D341Med (cell line): ENCODE data around the gene AKAP13.

Source experiments
- DNase-seq: peaks from one replicate; pipeline ENCODE4 v3.0.0; 2012; ENCODE audit warnings: low spot score

Gene AKAP13

GRCh38 chr15:85444122-85444745 is 63.8 kb downstream of the AKAP13 start:
- no peak for DNase-seq

- DNase-seq = no peak
These were observed 65.0 kb downstream of the AKAP13 start for GRCh38 chr15:85445361-85445760.

GRCh38 chr15:85451099-85451700 is 70.8 kb downstream of the AKAP13 start:
- no peak for DNase-seq

GRCh38 chr15:85452436-85452835 is 72.0 kb downstream of the AKAP13 start:
- no peak for DNase-seq

GRCh38 chr15:85453144-85453872 is 72.9 kb downstream of the AKAP13 start:
- no peak for DNase-seq

GRCh38 chr15:85454403-85454802 is 74.0 kb downstream of the AKAP13 start:
- no peak for DNase-seq

- no peak for DNase-seq
These were observed 75.5 kb downstream of the AKAP13 start for GRCh38 chr15:85455891-85456290.

- DNase-seq = no peak
These were observed 76.4 kb downstream of the AKAP13 start for GRCh38 chr15:85456798-85457197.

- DNase-seq = no peak
These were observed 77.1 kb downstream of the AKAP13 start for GRCh38 chr15:85457392-85457968.

- DNase-seq = no peak
These were observed 78.4 kb downstream of the AKAP13 start for GRCh38 chr15:85458764-85459163.

- no peak for DNase-seq
These were observed 81.6 kb downstream of the AKAP13 start for GRCh38 chr15:85462029-85462428.

GRCh38 chr15:85463276-85463892 is 83.0 kb downstream of the AKAP13 start:
- no peak for DNase-seq

GRCh38 chr15:85463976-85464375 is 83.6 kb downstream of the AKAP13 start:
- no peak for DNase-seq

- no peak for DNase-seq
These were observed 84.1 kb downstream of the AKAP13 start for GRCh38 chr15:85464471-85464870.

- no peak for DNase-seq
These were observed 90.3 kb downstream of the AKAP13 start for GRCh38 chr15:85470563-85471271.

- no peak for DNase-seq
These were observed 91.9 kb downstream of the AKAP13 start for GRCh38 chr15:85472349-85472748.

- no peak for DNase-seq
These were observed 93.1 kb downstream of the AKAP13 start for GRCh38 chr15:85473455-85473854.

- DNase-seq = no peak
These were observed 94.4 kb downstream of the AKAP13 start for GRCh38 chr15:85474700-85475316.

- no peak for DNase-seq
These were observed 94.9 kb downstream of the AKAP13 start for GRCh38 chr15:85475317-85475701.

- no peak for DNase-seq
These were observed 95.3 kb downstream of the AKAP13 start for GRCh38 chr15:85475711-85476110.

- no peak for DNase-seq
These were observed 96.7 kb downstream of the AKAP13 start for GRCh38 chr15:85477061-85477460.

- no peak for DNase-seq
These were observed 97.3 kb downstream of the AKAP13 start for GRCh38 chr15:85477730-85478129.
